ENCODE data around the gene ATF5. TPM values are rescaled to one million over a fixed set of nuclear protein-coding genes. Genes with fewer than 3 reads are reported as not detected.

Gene ATF5
- total RNA-seq, 1 experiment from 2014 or later, result 30.7 TPM

DNA sequence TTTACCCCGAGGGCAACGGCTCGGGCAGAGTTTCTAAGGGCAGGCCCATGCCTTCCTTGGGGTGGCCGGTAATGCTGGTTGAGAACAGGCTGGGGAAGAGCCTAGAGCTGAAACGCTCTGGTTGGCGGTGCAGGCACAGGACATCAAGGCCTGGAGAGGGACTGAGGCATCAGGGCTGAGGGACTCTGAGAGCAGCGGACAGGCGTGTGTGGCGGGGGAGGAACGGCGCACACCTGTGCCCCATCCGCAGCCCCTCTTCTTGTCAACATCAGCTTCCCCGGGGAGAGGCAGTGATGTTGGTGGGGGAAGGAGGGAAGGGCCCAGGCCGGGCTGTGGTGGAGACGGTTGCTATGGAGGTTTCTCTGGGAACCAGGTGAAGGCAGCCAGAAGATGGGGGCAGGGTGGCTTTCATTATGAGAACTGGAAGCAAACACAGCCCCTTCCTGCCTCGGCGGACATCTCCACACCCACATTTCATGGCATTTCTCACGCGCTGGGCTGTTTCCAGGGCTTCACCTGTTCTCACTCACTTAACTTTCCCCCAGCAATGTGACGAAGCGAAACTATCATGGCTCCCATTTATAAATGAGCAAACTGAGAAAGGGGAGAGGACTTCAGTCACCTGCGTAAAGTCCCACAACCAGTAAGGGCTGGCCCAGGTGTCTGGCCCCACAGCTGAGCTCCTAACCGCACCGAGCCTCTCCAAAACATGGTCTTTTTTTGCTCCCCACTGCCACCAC is 8.2 kb upstream of the ATF5 start:
- CTCF ChIA-PET, result interaction anchor here (0.5 to 0.7 kb wide), 2 partner anchors 13 to 154 kb away, joined by 3 to 5 read pairs; partner anchors contain the start of gene AP2A1
- H3K27me3 Mint-ChIP-seq (ENCODE audit: unreplicated experiment), result no peaks in the 10 kb centered on the region
- peaks cover 84% of the 10 kb centered on the region for H3K36me3 Mint-ChIP-seq (ENCODE audit: insufficient read depth, unreplicated experiment)
- DNase-seq, result no peak
- no TSS peak for BruUV-seq (replicated peaks)
- no peaks in the 10 kb centered on the region for H3K9me3 Mint-ChIP-seq (ENCODE audit: low read depth, unreplicated experiment)
- TF ChIP-seq, protein P1, sequence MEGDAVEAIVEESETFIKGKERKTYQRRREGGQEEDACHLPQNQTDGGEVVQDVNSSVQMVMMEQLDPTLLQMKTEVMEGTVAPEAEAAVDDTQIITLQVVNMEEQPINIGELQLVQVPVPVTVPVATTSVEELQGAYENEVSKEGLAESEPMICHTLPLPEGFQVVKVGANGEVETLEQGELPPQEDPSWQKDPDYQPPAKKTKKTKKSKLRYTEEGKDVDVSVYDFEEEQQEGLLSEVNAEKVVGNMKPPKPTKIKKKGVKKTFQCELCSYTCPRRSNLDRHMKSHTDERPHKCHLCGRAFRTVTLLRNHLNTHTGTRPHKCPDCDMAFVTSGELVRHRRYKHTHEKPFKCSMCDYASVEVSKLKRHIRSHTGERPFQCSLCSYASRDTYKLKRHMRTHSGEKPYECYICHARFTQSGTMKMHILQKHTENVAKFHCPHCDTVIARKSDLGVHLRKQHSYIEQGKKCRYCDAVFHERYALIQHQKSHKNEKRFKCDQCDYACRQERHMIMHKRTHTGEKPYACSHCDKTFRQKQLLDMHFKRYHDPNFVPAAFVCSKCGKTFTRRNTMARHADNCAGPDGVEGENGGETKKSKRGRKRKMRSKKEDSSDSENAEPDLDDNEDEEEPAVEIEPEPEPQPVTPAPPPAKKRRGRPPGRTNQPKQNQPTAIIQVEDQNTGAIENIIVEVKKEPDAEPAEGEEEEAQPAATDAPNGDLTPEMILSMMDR (IDR thresholded peaks at IDR 0.05; ENCODE audit: unreplicated experiment), result no peak
- no peak overlapping the region for H3K27ac Mint-ChIP-seq (ENCODE audit: unreplicated experiment)
- peaks cover under 1% of the 10 kb centered on the region for H3K4me1 Mint-ChIP-seq (ENCODE audit: low read depth, unreplicated experiment)
- H3K4me3 Mint-ChIP-seq (ENCODE audit: low read depth, unreplicated experiment), result no peak overlapping the region
- intact Hi-C loops (cut with micrococcal nuclease; ENCODE audit: unreplicated experiment), result no loop called here

DNA sequence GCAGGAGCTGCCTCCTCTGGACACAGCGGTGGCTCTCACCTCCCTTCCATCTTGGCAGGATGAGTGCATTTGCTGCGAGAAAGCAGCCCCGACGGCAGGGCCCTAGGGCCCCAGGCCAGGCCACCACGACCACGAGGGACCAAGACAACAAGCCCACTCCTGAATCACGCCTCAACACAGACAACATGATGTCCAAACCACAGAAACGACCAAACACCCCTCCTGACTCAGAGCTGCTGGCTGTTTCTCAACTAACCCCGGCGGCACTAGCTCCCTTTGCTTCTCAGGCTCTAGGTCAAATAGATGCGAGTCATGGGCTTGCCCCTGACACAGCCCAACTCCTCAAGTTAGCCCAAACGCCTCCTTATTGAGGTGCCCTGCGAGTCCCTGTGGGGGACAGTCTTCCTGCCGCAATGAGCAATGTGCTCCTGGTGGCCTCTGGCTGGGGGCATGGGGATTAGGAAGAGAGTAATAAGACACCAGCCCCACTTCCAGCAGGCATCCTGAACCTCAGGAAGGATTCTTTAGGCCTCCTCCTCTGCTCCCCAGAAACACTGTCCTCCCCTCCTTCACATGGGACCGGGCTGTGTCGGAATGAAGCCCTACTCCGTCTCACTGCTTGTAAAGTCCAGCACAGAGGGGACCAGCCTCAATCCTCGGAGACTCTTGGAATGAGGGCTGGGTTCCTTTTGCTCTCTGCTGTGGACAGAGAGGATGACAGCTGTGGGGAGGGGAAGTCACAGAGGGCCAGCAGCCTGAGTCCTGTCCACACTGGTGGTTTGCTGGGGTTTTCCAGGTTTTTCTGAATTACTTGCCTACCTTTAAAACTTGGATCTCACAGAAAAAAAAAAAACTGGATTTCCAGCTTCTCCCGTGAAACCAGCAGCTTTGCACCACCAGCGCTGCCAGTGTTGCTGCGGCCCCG is 6.9 kb upstream of the ATF5 start:
- TF ChIP-seq, protein P1 (IDR thresholded peaks at IDR 0.05; ENCODE audit: unreplicated experiment), result no peak
- CTCF ChIA-PET, result no interaction called here
- no peak for DNase-seq
- Mint-ChIP-seq H3K36me3 (ENCODE audit: insufficient read depth, unreplicated experiment) (peaks cover 84% of the 10 kb centered on the region), H3K4me1 (ENCODE audit: low read depth, unreplicated experiment) (no peaks in the 10 kb centered on the region), H3K27ac (ENCODE audit: unreplicated experiment) (no peak overlapping the region), H3K9me3 (ENCODE audit: low read depth, unreplicated experiment) (no peaks in the 10 kb centered on the region), H3K27me3 (ENCODE audit: unreplicated experiment) (no peaks in the 10 kb centered on the region), H3K4me3 (ENCODE audit: low read depth, unreplicated experiment) (no peak overlapping the region)
- no TSS peak for BruUV-seq (replicated peaks)
- intact Hi-C loops (cut with micrococcal nuclease; ENCODE audit: unreplicated experiment), result no loop called here

DNA sequence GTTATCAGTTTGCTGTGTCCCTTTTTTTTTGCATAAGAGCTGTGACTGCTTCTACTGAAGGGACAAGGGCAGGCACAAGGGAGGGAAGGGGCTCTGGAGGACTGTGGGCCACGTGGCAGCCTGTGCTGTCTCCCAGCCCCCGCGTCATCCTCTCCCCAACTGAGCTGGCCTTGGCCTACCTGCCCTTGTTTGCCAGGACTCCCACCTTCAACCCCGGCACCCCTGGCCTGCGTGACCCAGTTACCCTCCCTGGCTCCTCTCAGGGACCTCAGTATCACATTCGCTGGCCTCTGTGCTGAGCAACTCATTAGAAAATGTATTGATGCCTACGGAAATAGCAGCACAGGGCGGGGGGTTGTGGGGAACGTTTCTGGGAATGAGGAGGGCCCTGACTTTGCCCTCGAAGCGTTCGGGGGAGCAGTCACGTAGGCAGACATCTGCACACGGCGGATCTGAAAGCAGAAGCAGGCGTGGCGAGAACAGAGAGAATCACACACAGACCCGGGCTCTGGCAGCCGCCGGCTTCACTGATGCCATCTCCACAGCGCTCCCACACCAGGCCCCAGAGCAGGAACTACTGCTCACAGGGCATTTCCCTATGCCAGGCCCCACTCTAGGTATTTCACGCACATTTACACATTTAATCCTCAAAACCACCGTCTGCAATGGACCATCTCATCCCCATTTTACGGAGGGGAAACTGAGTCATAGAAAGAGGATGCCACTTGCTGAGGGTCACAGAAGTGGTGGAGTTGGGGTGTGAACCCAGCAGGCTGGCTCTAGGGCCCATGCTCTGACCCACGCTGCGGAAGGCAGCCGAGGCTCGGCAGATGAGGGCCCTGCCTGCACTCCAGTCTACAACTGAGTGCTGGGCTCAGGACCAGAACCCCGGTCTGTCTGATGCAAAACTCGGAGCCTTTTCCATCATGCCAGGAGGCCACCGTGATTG is 5.7 kb upstream of the ATF5 start:
- Mint-ChIP-seq H3K4me1 (ENCODE audit: low read depth, unreplicated experiment) (peaks cover 8% of the 10 kb centered on the region), H3K9me3 (ENCODE audit: low read depth, unreplicated experiment) (no peaks in the 10 kb centered on the region), H3K27me3 (ENCODE audit: unreplicated experiment) (no peaks in the 10 kb centered on the region), H3K36me3 (ENCODE audit: insufficient read depth, unreplicated experiment) (peaks cover 84% of the 10 kb centered on the region), H3K4me3 (ENCODE audit: low read depth, unreplicated experiment) (no peak overlapping the region), H3K27ac (ENCODE audit: unreplicated experiment) (no peak overlapping the region)
- TF ChIP-seq, protein P1 (IDR thresholded peaks at IDR 0.05; ENCODE audit: unreplicated experiment), result no peak
- no peak for DNase-seq
- intact Hi-C loops (cut with micrococcal nuclease; ENCODE audit: unreplicated experiment), result no loop called here
- CTCF ChIA-PET, result no interaction called here
- BruUV-seq (replicated peaks), result no TSS peak
